Measurements from ENCODE around the gene GSK3A.
A peak's percentile ranks its signal among the peaks of the same experiment; 100 is the strongest.

The GSK3A gene

DNA sequence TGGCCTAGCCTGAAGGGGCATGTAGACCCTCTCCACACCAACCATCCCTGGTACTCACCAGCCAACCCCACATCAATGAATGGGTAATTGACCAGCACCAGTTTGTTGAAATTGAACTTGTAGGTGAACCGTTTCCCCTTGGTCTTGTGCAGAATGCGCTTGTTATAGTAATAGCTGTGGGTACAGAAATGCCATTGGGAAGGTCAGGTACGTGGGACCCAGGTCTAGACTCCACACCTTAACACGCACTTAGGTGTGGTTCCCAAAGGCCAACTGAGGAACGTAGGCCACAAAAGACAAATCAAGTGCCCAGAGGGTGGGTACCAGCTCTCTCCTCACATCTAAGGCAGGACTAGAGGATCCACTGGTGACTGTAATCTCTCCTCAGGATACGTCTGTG, 7.4 kb upstream of the GSK3A start:
- no peak for DNase-seq (ENCODE audit: low read depth in 2 of 2, low spot score in 1 of 2)

DNA sequence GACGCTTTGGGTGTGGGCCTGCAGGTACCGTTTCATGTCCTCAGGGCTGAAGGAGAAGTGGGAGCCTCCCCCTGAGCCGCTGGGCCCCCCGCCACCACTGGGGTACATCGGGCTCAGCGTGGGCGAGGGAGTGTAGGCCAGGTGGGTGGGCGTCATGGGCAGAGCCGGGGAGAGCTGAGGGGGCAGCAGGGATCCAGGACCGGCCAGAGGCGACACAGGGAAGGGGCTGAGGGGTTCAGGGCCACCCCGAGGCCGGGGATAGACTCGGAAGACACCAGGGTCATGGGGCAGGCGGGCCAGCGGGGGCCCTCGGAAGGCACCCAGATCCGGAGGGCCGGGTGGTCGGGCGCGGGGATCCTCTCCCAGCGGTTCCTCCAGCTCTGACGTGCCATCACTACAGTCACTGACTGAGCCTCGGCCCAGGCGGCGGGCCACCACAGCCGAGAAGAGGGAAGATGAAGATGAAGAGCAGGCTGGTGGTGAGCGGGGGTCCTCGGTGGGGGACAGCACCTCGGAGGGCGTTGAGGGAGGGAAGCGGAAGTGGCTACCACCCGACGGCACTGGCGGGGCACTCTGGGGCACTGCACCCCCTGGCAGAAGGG, 6.8 kb upstream of the GSK3A start:
- no peak for DNase-seq (ENCODE audit: low read depth in 2 of 2, low spot score in 1 of 2)

- no peak for DNase-seq (ENCODE audit: low read depth in 2 of 2, low spot score in 1 of 2)
Observed at GRCh38 chr19:42248270-42249148, 6.1 kb upstream of the GSK3A start.

DNA sequence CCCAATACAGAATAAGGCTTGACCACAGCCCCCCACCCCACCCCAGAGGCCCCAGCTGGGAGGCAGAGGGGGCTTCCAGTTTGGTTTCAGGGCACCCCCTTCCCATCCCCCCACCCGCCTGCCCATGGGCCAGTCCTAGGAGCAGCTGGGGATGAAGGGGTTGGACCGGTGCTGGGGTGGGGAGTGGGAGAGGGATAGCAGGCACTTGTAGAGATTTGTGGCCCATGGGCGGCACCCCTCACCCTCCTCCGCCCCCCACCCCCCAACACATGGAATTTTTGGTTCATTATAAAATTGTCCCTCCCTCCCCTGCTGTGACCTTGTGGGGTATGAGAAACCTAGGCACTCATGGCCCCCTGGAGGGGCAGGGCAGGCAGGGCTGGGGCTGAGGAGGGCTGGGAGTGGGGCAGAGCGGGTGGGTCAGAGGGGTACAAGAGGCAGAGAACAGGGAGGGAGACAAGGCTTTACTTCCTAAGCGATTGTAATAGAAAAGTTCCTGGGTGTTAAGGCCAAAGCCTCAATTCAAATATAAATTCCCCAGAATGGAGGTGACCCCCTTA, 5.3 kb upstream of the GSK3A start:
- DNase-seq (ENCODE audit: low read depth in 2 of 2, low spot score in 1 of 2) = no peak

DNA sequence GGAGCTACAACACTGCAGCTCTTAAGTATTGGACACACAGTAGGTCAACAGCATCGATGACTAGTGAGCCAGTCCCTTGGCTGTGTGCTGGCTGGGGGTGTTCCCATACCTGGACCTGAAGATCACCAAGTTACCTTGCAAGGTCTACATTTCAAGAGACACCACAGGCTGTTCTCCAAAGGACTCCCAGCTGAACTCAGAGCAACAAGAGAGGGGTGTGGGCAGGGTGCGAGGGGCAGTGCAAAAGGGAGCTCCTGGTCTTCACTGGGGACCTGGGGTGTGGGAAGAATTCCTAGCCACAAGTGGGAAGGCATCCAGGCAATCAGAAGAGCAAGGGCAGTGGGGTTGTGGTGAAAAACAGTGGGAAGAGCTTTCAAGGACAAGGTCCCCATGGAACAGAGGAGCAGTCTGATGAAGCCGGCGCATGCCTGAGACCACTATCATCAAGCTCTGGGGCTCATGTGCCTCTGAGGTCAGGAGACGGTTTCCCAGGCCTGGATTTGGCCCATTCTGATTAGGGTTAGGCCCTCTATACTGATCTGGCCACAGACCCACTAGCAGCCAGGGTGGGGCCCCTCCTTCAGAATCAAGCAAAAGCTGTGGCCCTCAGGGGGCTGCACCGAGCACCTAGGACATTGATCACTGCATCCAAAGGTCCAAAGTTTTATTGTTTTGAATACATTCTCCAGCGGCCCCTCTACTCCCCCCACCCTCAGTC, 4.7 kb upstream of the GSK3A start:
- DNase-seq (ENCODE audit: low read depth in 2 of 2, low spot score in 1 of 2) = no peak

GRCh38 chr19:42246143-42246921, 3.9 kb upstream of the GSK3A start:
- no peak for DNase-seq (ENCODE audit: low read depth in 2 of 2, low spot score in 1 of 2)

DNA sequence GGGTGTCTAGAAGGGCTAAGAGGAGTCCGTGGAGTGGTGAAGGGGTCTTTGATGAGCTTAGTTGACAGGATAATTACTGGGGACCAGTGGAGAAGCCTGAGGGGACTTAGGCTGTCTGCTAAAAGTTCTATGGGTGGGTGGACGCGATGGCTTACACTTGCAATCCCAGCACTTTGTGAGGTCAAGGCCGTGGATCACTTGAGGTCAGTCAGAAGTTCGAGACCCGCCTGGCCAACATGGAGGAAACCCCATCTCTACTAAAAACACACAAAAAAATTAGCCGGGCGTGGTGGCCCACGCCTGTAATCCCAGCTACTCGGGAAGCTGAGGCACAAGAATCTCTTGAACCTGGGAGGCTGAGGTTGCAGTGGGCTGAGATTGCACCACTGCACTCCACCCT, 2.8 kb upstream of the GSK3A start:
- no peak for DNase-seq (ENCODE audit: low read depth in 2 of 2, low spot score in 1 of 2)

- peak; percentile 72 to 85 for DNase-seq (ENCODE audit: low read depth in 2 of 2, low spot score in 1 of 2)
Observed at GRCh38 chr19:42244347-42245220, 2.2 kb upstream of the GSK3A start.

- no peak for DNase-seq (ENCODE audit: low read depth in 2 of 2, low spot score in 1 of 2)
Observed at GRCh38 chr19:42242069-42242511, 312 bp downstream of the GSK3A start.

- no peak for DNase-seq (ENCODE audit: low read depth in 2 of 2, low spot score in 1 of 2)
Observed at GRCh38 chr19:42241279-42241678, 1.1 kb downstream of the GSK3A start.

GRCh38 chr19:42239544-42240220, 2.7 kb downstream of the GSK3A start:
- no peak for DNase-seq (ENCODE audit: low read depth in 2 of 2, low spot score in 1 of 2)

- DNase-seq (ENCODE audit: low read depth in 2 of 2, low spot score in 1 of 2) = no peak
Observed at GRCh38 chr19:42235181-42235580, 7.2 kb downstream of the GSK3A start.

DNA sequence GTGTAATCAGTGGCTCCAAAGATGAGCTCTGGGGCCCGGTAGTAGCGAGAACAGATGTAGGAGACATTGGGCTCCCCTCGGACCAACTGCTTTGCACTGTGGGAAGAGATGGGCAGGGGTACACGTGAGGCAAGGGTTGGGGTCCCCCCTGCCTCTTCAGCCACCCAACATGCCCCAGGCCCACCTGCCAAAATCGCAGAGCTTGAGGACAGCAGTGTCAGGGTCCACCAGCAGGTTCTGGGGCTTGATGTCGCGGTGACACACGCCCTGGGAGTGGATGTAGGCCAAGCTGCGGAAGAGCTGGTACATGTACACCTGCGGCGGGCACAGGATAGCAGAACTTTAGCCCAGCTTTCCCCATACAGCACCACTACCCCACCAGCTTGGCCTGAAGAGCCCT, 8.0 kb downstream of the GSK3A start:
- DNase-seq (ENCODE audit: low read depth in 2 of 2, low spot score in 1 of 2) = no peak

DNA sequence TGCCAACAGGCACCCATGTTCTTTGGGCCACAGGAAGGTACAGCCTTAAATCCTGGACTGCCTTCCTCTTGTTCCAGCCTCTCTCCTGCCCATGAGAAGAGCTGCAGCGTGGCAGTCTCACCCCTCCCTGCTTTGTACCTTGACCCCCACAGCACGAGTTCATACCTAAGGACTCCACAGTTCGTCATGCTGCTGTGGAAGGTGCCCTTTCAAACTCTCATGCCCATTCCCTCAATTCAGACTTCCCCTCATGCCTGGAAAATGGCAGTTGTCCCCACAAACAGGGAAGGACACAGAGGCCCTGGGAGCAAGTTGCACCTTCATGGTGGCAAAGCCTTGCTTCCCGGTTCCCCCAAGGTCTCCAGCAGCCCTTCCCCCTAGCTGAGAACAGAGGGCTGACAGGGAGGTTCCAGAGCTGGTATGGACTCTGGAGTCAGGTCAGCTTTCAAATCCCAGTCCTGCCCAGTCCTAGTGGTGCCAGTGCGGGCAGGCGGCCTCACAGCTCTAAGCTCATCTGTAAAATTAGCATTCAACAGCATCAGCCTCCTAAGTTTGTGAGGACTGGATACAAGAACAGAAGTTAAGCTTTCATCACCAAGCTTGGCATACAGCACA, 8.6 kb downstream of the GSK3A start:
- no peak for DNase-seq (ENCODE audit: low read depth in 2 of 2, low spot score in 1 of 2)

DNA sequence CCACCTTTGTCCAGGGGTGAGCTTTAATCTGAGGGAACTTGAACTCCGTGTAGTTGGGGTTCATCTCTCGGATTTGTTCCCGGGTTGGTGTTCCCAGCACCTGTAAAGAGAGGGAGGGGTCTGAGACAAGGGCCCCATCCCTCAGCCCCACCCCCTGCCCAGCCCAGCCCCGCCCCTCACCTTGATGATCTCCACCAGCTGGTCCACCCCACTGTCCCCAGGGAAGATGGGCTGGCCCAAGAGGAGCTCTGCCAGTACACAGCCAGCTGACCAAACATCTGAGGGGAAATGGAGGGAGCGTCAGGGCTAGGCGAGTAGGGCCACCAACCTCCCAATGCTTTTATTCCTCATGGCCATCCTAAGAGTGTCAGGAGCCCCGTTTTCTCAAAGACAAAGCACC, 9.3 kb downstream of the GSK3A start:
- no peak for DNase-seq (ENCODE audit: low read depth in 2 of 2, low spot score in 1 of 2)

DNA sequence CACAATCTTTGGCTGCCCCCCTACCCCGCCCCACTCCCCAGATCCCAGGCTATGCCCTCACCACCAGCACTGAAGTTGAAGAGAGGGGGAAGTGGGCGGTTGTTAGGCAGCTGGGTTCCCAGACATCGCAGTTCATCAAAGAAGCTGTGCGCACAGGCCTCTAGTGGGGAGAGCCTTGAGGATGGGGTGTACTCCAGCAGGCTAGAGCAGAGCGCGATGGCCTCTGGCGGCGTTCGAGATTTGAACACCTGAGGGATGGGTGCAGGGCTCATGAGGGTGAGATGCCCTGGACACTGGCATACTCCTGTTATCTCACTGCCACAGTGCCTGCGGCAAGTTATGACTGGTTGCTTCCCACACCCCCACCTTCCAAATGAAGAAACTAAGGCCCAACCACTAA, 10.0 kb downstream of the GSK3A start:
- no peak for DNase-seq (ENCODE audit: low read depth in 2 of 2, low spot score in 1 of 2)

DNA sequence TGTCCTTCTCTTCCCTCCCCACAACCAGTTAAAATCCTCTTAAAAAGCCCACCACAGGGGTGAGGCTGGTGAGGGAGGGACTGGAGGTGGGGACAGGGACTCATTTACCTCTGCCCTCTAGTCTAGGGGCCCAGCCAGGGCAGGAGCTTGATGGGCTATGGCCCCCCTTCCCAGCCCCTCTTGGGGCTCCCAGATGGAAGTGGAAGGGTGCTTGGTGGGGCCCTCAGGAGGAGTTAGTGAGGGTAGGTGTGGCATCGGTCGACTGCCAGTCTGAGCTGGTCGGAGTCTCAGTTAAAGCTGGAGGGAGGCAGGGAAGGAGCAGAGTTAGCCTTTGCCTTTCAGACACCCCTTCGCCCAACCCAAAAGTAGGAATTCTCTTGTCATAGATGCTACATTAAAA, 11.8 kb downstream of the GSK3A start:
- no peak for DNase-seq (ENCODE audit: low read depth in 2 of 2, low spot score in 1 of 2)

DNA sequence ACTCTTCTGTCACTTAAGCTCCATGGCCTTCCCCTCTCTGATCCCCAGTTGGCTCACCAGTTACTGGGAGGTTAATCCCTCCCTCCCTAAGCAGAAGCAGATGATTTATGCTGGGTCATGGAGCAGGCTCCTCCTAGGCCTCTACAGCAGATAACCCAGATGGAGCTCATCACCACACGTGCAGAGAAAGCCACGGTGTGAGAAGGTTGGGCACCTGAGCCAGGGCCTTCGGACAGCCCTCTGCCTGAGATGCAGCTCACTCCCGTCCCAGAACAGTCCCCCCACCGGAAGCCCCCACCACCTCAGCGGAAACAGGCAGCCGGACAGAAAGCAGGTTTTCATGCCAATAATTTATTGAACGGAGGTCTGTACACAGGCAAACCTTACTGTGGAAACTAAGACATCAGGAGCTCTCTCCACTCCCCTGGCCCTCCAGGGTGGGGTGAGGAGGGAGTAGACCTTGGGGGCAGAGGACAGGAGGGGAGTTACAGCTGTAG, 12.5 kb downstream of the GSK3A start:
- DNase-seq (ENCODE audit: low read depth in 2 of 2, low spot score in 1 of 2) = no peak

GRCh38 chr19:42229301-42229854, 13.0 kb downstream of the GSK3A start:
- DNase-seq (ENCODE audit: low read depth in 2 of 2, low spot score in 1 of 2) = no peak

All from stimulated activated CD8-positive, alpha-beta memory T cell treated with anti-CD3 and anti-CD28 coated beads, Interleukin-4, amount 100 ng/mL, for 1 hour (primary cell).